ENCODE data around the gene ANO2. TPM values are rescaled to one million over a fixed set of nuclear protein-coding genes. Genes with fewer than 3 reads are reported as not detected.

Gene ANO2
- total RNA-seq, 1 experiment from 2014 or later: 0.68 TPM

- no peak overlapping the region for H3K4me3 Mint-ChIP-seq (ENCODE audit: unreplicated experiment)
- Histone ChIP-seq H3K4me1 (no peaks in the 10 kb centered on the region), H3K9me3 (no peaks in the 10 kb centered on the region), H3K27me3 (replicated peaks; ENCODE audit: control insufficient read depth, insufficient read depth, low read length) (peaks cover 2% of the 10 kb centered on the region), H3K36me3 (ENCODE audit: control insufficient read depth, insufficient read depth, low read length) (no peaks in the 10 kb centered on the region), H3K4me3 (ENCODE audit: low read depth, low read length) (no peak overlapping the region)
- no peak for DNase-seq
- no peaks in the 10 kb centered on the region for H3K9me3 Mint-ChIP-seq (ENCODE audit: unreplicated experiment)
- CTCF ChIA-PET: no interaction called here
- intact Hi-C loops (cut with micrococcal nuclease; ENCODE audit: unreplicated experiment): no loop called here
- TF ChIP-seq CTCF (IDR thresholded peaks at IDR 0.05; ENCODE audit: insufficient read depth in 1 of 2, low read depth in 1 of 2, low read length in 1 of 2, severe bottlenecking in 1 of 2, unreplicated experiment in 1 of 2): no peak
- peaks cover 39% of the 10 kb centered on the region for H3K27me3 Mint-ChIP-seq (ENCODE audit: insufficient read depth, unreplicated experiment)
- no peak overlapping the region for H3K27ac Mint-ChIP-seq (ENCODE audit: unreplicated experiment)
- POLR2A ChIA-PET: no interaction called here
- no TSS peak for BruUV-seq (replicated peaks)
- no peaks in the 10 kb centered on the region for H3K4me1 Mint-ChIP-seq (ENCODE audit: low read depth, unreplicated experiment)
- H3K36me3 Mint-ChIP-seq (ENCODE audit: insufficient read depth, unreplicated experiment): no peaks in the 10 kb centered on the region
These were observed 21.9 kb downstream of the ANO2 start for GRCh38 chr12:5923043-5923605.

GRCh38 chr12:5921966-5922899, 22.8 kb downstream of the ANO2 start:
- H3K27me3 Mint-ChIP-seq (ENCODE audit: insufficient read depth, unreplicated experiment): peaks cover 35% of the 10 kb centered on the region
- no peak overlapping the region for H3K27ac Mint-ChIP-seq (ENCODE audit: unreplicated experiment)
- CTCF ChIA-PET: no interaction called here

More at GRCh38 chr12:5921966-5922899, 22.8 kb downstream of the ANO2 start:
- POLR2A ChIA-PET: no interaction called here
- Histone ChIP-seq H3K9me3 (no peaks in the 10 kb centered on the region), H3K36me3 (ENCODE audit: control insufficient read depth, insufficient read depth, low read length) (no peaks in the 10 kb centered on the region), H3K4me3 (ENCODE audit: low read depth, low read length) (no peak overlapping the region), H3K27me3 (replicated peaks; ENCODE audit: control insufficient read depth, insufficient read depth, low read length) (peaks cover 2% of the 10 kb centered on the region), H3K4me1 (no peaks in the 10 kb centered on the region)
- Mint-ChIP-seq H3K4me1 (ENCODE audit: low read depth, unreplicated experiment) (no peaks in the 10 kb centered on the region), H3K36me3 (ENCODE audit: insufficient read depth, unreplicated experiment) (no peaks in the 10 kb centered on the region), H3K9me3 (ENCODE audit: unreplicated experiment) (no peaks in the 10 kb centered on the region), H3K4me3 (ENCODE audit: unreplicated experiment) (no peak overlapping the region)
- TF ChIP-seq CTCF (IDR thresholded peaks at IDR 0.05; ENCODE audit: insufficient read depth in 1 of 2, low read depth in 1 of 2, low read length in 1 of 2, severe bottlenecking in 1 of 2, unreplicated experiment in 1 of 2): no peak
- DNase-seq: no peak
- intact Hi-C loops (cut with micrococcal nuclease; ENCODE audit: unreplicated experiment): no loop called here
- BruUV-seq (replicated peaks): no TSS peak
